Muscle of leg (tissue), 11 donors: Measurements from ENCODE around the gene LSAMP. TPM values are rescaled to one million over a fixed set of nuclear protein-coding genes. Genes with fewer than 3 reads are reported as not detected.

Source experiments
- DNase-seq: peaks from one replicate; pipeline ENCODE4 v3.0.0; 2013
- H3K27ac ChIP-seq: one replicate; pipeline ENCODE4 v1.5.1; 2013; ENCODE audit warnings: mild to moderate bottlenecking, low read length, control low read depth
- H3K27me3 ChIP-seq: one replicate; pipeline ENCODE4 v1.6.1; 2013; ENCODE audit warnings: low read length; ENCODE audit not compliant: control insufficient read depth, insufficient read depth
- H3K36me3 ChIP-seq: one replicate; pipeline ENCODE4 v1.6.1; 2013; ENCODE audit warnings: low read length; ENCODE audit not compliant: control insufficient read depth, insufficient read depth
- H3K4me1 ChIP-seq: one replicate; pipeline ENCODE4 v1.6.1; 2013; ENCODE audit warnings: low read length; ENCODE audit not compliant: control insufficient read depth, insufficient read depth
- H3K4me3 ChIP-seq: one replicate; pipeline ENCODE4 v1.5.1; 2013; ENCODE audit warnings: low read length, control low read depth
- H3K9me3 ChIP-seq: replicated peaks from 2 replicates; pipeline ENCODE4 v1.6.1; 2013; ENCODE audit warnings: low read depth, low read length; ENCODE audit not compliant: control insufficient read depth
- WGBS: methylation state at CpG from one replicate; pipeline ENCODE4 v1.1.5; 2013; ENCODE audit warnings: missing lambda C conversion rate; ENCODE audit not compliant: insufficient coverage; 5-methylcytosine and 5-hydroxymethylcytosine counted together
- polyA plus RNA-seq, 8 donors: library from polyadenylated mRNA; unstranded; fragments of 120-200 nt; gene quantifications; one replicate each; pipeline versions ENCODE4 v1.2.1 to v1.2.3, GENCODE V29; 2013; ENCODE audit warnings: inconsistent platforms in 1 of 8, low replicate concordance in 1 of 8; ENCODE audit not compliant: insufficient read length in 8 of 8, insufficient read depth in 1 of 8
- total RNA-seq: library from RNA; stranded (reverse); fragments of 120-200 nt; gene quantifications from one replicate; pipeline ENCODE4 v1.2.4, GENCODE V29; 2013

LSAMP gene
- total and polyA plus RNA-seq, 9 donors = 3.5 to 13.4 (median 6.3) TPM

DNA sequence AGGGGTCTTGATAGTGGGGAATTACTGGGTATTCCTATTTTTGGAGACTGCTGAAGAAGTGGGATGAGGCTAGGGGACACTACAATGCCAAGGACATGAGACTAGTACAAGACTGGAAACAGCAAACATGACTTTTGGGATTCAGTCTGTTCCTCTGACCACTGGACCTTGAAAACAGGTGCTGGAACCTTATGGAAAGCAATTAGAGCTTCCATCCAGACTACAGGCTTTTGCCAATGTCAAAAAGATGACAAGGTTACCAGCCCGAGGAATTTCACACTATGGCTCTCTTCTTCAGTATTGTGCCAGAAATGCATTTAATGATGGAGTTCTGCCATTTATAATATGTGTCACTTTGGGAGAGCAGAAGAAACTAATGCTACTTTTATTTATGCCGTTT, 539.4 kb downstream of the LSAMP start:
- Histone ChIP-seq H3K27me3 (no peaks in the 10 kb centered on the region), H3K36me3 (no peaks in the 10 kb centered on the region), H3K4me1 (no peaks in the 10 kb centered on the region), H3K27ac (no peak overlapping the region), H3K9me3 (no peaks in the 10 kb centered on the region), H3K4me3 (no peak overlapping the region)
- no CpG with 5 or more reads among the region's 2 CpGs for WGBS
- no peak for DNase-seq

DNA sequence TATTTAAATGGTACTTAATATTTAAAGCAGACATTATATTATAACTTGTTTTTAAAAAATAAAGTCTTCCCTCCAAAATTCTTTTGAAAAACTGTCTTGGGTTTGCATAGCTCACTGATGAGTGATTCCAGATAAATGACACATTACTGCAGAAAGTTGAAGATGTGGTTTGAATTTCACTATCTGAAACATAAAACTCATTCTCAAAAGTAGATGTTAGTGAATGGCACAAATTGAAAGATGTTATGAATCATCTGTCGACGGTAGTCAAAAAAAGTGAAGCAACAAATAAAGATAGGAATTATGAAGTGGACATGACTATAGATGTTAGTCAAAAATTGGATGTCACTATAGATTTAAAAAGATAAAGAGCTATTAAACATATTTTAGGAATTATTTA, 541.4 kb downstream of the LSAMP start:
- WGBS = no CpG with 5 or more reads among the region's 2 CpGs
- H3K4me1 ChIP-seq = no peaks in the 10 kb centered on the region
- no peaks in the 10 kb centered on the region for H3K27me3 ChIP-seq
- H3K36me3 ChIP-seq = no peaks in the 10 kb centered on the region
- H3K4me3 ChIP-seq = no peak overlapping the region
- H3K9me3 ChIP-seq = no peaks in the 10 kb centered on the region
- no peak overlapping the region for H3K27ac ChIP-seq
- DNase-seq = no peak

DNA sequence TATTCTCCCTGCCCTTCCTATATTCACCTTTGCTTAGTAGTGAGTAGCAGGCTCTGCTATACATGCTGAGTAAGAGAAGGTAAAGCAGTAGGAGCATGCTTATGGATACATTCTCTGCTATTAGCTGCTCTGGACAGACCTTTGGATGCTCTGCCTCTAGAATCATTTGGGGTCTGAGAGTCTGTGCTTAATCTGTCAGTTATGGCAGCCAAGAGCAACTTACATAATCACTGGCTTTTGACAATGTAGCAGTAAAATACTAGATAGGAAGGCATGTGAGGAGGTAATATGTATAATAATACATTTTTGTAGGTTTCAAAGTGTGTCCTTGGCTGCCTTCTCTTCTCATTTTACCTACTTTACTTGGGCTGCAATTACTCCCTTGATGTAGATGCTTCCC, 544.3 kb downstream of the LSAMP start:
- Histone ChIP-seq H3K9me3 (no peaks in the 10 kb centered on the region), H3K4me3 (no peak overlapping the region), H3K36me3 (no peaks in the 10 kb centered on the region), H3K4me1 (no peaks in the 10 kb centered on the region), H3K27me3 (no peaks in the 10 kb centered on the region), H3K27ac (no peak overlapping the region)
- no peak for DNase-seq

DNA sequence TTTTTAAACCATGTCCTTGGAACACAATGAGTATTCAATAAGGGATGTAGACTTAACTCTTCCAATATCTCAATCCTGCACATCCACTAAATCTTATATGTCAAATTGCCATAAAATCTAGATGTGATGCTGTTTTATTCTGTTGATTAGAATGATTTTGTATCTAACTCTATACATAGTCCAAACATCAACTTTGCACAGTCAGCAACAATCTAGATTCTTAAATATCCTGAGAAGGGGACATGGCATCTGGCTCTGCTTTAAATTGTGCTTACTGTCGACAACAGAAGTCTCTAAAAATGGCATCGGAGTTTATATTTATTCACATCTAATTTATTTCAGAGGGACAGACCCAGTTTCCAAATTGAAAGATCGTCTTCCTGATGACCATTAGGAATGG, 545.8 kb downstream of the LSAMP start:
- DNase-seq = no peak
- no peaks in the 10 kb centered on the region for H3K4me1 ChIP-seq
- no peaks in the 10 kb centered on the region for H3K36me3 ChIP-seq
- no peak overlapping the region for H3K4me3 ChIP-seq
- no peaks in the 10 kb centered on the region for H3K27me3 ChIP-seq
- H3K27ac ChIP-seq = no peak overlapping the region
- no CpG with 5 or more reads among the region's 3 CpGs for WGBS
- H3K9me3 ChIP-seq = no peaks in the 10 kb centered on the region

DNA sequence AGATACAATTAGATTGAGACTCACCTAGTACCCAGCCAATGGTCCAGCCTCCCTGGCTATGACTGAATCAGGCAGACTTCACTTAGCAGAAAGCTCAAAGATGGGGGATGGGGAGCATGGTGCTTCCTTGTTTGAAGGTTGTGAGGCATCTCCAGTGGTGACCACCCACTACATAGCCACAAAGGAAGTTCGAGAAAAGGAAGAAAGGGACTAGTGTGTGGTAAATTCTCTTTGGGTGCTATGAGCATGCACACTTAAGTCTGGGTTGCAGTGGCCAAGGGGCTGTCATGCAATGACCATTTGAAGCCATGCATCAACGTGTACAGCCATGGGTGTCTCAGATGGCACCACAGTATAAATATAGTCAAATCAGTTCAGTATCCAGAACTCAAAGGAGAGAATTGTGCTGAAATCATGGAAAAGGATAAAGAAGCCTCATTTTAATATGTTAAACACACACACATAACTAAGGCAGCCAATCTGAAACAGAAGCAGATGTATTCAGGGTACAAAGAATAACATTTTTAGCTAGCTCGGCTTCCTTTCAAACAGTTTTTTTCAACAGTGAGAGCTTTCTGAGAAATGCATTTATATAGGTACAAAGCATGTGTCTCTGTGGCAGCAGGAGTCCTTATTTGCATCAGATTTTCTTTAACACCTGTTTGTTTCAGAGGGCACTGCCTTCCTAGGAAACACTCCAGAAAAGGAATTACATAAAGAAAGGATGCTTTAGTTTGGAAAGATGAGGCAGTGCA, 546.5 kb downstream of the LSAMP start:
- Histone ChIP-seq H3K9me3 (no peaks in the 10 kb centered on the region), H3K4me1 (no peaks in the 10 kb centered on the region), H3K4me3 (no peak overlapping the region), H3K27ac (no peak overlapping the region), H3K36me3 (no peaks in the 10 kb centered on the region), H3K27me3 (no peaks in the 10 kb centered on the region)
- peak; percentile 53 for DNase-seq
- no CpG with 5 or more reads among the region's 3 CpGs for WGBS

DNA sequence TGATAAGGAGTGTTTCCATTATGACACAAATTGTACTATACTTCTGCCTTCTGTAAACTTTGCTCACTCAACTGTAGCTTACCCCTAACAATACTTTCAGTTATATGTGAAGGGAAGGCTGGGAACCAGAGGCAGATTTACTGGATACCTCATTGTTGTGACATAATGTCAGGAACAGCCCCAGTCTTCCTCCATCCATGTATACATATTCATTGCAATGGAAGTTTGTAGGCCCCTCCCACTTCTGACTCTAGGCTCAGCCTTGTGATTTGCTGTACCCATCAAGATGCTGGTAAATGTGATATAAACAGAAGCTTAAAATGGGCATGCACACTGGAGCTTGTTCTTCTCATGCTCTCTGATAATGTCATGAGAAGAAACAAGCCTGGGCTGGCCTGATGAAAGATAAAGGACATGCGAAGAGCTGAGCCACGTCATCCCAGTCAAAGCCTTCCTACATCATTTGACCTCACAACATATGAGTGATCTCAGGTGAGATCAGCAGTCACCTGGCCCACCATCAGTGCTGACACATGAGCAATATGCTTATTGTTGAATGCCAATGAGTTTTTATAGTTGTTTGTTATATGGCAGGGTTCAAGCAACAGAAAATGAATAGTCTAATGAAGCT, 554.2 kb downstream of the LSAMP start:
- no peaks in the 10 kb centered on the region for H3K4me1 ChIP-seq
- H3K27ac ChIP-seq = no peak overlapping the region
- no peaks in the 10 kb centered on the region for H3K36me3 ChIP-seq
- no peak overlapping the region for H3K4me3 ChIP-seq
- no peak for DNase-seq
- H3K9me3 ChIP-seq = no peaks in the 10 kb centered on the region
- H3K27me3 ChIP-seq = no peaks in the 10 kb centered on the region
- WGBS = 100% methylated on average over 2 of the region's 2 CpGs

DNA sequence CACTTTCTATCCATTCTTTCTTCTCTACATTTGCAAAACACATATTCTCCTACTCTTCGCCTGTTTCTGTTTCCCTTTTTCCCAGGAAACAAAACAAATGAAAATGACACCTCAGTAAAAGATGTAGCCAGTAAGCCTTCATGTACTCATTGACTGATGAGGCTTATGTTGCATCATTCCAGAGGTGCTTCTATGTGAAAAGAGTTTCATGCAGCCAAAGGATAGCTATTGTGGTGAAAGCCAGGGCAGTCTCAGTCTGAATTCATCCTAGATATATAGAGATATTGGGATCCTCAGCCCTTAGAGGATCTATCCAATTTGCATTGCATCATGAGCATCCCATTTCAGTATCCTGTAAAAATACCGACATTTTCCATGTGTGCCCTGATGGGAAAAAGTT, 554.7 kb downstream of the LSAMP start:
- Histone ChIP-seq H3K27ac (no peak overlapping the region), H3K36me3 (no peaks in the 10 kb centered on the region), H3K9me3 (no peaks in the 10 kb centered on the region), H3K27me3 (no peaks in the 10 kb centered on the region), H3K4me1 (no peaks in the 10 kb centered on the region), H3K4me3 (no peak overlapping the region)
- DNase-seq = no peak
- WGBS = no CpG with 5 or more reads among the region's 2 CpGs

DNA sequence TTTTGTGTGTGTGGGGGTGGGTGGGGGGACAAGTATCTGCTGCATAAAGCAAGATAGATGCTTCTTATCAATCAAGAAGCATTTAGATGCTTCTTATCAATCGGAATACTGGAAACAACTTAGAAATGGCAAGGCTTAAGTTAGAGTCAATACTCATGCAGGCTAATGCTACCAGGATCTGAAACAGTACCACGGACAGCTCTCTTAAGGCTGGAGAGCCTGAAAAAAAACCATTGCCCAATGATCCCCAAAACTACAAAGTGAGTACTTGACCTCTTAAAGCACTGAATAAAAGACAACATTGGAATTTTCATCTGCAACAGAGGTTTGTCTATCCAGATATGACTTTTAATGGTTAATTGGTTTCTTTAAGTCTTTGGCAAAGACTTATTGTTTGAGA, 559.7 kb downstream of the LSAMP start:
- DNase-seq = no peak
- H3K4me1 ChIP-seq = no peaks in the 10 kb centered on the region
- no peak overlapping the region for H3K4me3 ChIP-seq
- H3K36me3 ChIP-seq = no peaks in the 10 kb centered on the region
- H3K27me3 ChIP-seq = no peaks in the 10 kb centered on the region
- 58% methylated on average over 2 of the region's 2 CpGs for WGBS
- no peak overlapping the region for H3K27ac ChIP-seq
- no peaks in the 10 kb centered on the region for H3K9me3 ChIP-seq

DNA sequence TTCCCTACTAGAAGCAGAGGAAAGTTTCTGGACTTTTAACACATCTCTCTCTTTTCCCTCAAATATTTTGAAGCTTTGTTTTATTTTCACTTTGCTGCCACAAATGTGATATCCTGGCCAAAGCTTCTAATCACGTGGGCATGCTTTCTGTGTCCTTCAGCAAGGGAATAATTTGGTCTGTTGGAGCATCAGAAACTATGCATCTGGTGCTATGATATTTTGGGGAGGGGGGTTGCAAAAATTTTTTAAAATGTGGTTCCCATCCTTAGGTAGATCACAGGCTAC, 567.7 kb downstream of the LSAMP start:
- WGBS = no CpG with 5 or more reads among the region's 1 CpG
- no peaks in the 10 kb centered on the region for H3K9me3 ChIP-seq
- H3K4me3 ChIP-seq = no peak overlapping the region
- no peak for DNase-seq
- H3K4me1 ChIP-seq = no peaks in the 10 kb centered on the region
- H3K36me3 ChIP-seq = no peaks in the 10 kb centered on the region
- no peak overlapping the region for H3K27ac ChIP-seq
- H3K27me3 ChIP-seq = no peaks in the 10 kb centered on the region

DNA sequence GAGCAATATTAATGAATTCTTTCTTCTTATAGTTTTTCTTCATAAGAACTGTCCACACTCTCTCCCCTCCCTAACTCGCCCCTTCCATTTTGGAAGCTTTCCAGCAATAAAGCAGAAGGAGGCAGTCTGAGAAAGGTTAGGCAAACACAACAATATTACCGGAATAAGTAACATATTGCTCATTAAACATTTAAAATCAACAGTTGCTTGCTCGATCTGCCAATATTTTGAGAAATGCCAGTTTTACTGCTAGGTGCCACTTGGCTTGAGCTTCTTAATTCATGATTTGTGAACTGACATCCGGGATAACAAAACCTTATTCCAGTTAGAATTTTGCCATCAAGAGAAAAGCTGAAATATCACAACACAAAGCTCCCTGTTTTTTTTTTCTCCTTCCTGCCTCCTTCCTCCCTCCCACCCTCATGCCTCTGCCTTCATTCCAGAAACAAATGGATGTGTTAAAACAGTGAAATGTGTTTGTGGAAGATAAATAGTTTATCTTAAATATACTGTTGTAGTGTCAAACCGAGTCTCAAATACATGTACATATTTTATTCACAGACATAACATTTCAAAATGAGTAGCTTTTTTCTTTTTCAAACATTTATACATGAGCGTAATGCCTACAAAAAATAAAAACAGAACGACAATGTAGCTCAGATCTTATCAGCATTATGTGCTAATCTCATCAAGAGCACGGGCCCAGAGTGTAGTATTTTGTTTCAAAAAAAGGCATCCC, 568.2 kb downstream of the LSAMP start:
- Histone ChIP-seq H3K27me3 (no peaks in the 10 kb centered on the region), H3K4me3 (no peak overlapping the region), H3K27ac (no peak overlapping the region), H3K4me1 (no peaks in the 10 kb centered on the region), H3K36me3 (no peaks in the 10 kb centered on the region), H3K9me3 (no peaks in the 10 kb centered on the region)
- DNase-seq = no peak
- 53% methylated on average over 2 of the region's 8 CpGs for WGBS
